Activated naive CD4-positive, alpha-beta T cell treated with anti-CD3 and anti-CD28 coated beads for 36 hours (primary cell): ENCODE results near the gene PLD5. TPM values are rescaled to one million over a fixed set of nuclear protein-coding genes. Genes with fewer than 3 reads are reported as not detected.
"Not testable (repeated sequence)": the region's sequence is repeated elsewhere in the genome, so short reads cannot be mapped to it uniquely, and the experiment has no call there.

Experiments
- CTCF ChIA-PET: fragments of 350-600 bp; sonication (Branson Sonifier 250); formaldehyde crosslinking; loops from one replicate; lab custom pipeline; 2021; ENCODE audit warnings: antibody characterized with exemption; lab: Charles Lee
- DNase-seq: peaks from one replicate; pipeline ENCODE4 v3.0.0-alpha.2; 2020
- H3K27ac Mint-ChIP-seq: one replicate; pipeline ENCODE4 v1.8.0; 2021; ENCODE audit warnings: mild to moderate bottlenecking, mixed read lengths
- H3K27me3 Mint-ChIP-seq: one replicate; pipeline ENCODE4 v1.8.0; 2021; ENCODE audit warnings: low read depth, mixed read lengths
- H3K36me3 Mint-ChIP-seq: one replicate; pipeline ENCODE4 v1.8.0; 2021; ENCODE audit warnings: low read depth, mixed read lengths
- H3K4me1 Mint-ChIP-seq: one replicate; pipeline ENCODE4 v1.8.0; 2021; ENCODE audit warnings: low read depth, mixed read lengths
- H3K4me3 Mint-ChIP-seq: one replicate; pipeline ENCODE4 v1.8.0; 2021; ENCODE audit warnings: mild to moderate bottlenecking, moderate library complexity, mixed read lengths
- H3K9me3 Mint-ChIP-seq: one replicate; pipeline ENCODE4 v1.8.0; 2021; ENCODE audit warnings: mixed read lengths
- intact Hi-C: fragments of 100-400 bp; cut with micrococcal nuclease; formaldehyde crosslinking; loops from one replicate; pipeline ENCODE4 v1.15.1; 2023
- total RNA-seq, 2 experiments: library from RNA; stranded (reverse); gene quantifications; one replicate each; pipeline ENCODE4 v1.2.3, GENCODE V29; 2021

The PLD5 gene
- total RNA-seq, 2 experiments from 2014 or later: not detected

GRCh38 chr1:242086706-242087105 lies 437.8 kb downstream of the PLD5 start:
- Mint-ChIP-seq H3K4me3 (no peak overlapping the region), H3K36me3 (no peaks in the 10 kb centered on the region), H3K4me1 (no peaks in the 10 kb centered on the region), H3K9me3 (no peaks in the 10 kb centered on the region), H3K27ac (no peak overlapping the region), H3K27me3 (peaks cover 3% of the 10 kb centered on the region)
- CTCF ChIA-PET: no interaction called here
- intact Hi-C loops: no loop called here
- no peak for DNase-seq

- no peaks in the 10 kb centered on the region for H3K36me3 Mint-ChIP-seq
- CTCF ChIA-PET: no interaction called here
- no peaks in the 10 kb centered on the region for H3K4me1 Mint-ChIP-seq
- no peaks in the 10 kb centered on the region for H3K9me3 Mint-ChIP-seq
- intact Hi-C loops: no loop called here
- no peak for DNase-seq
- no peak overlapping the region for H3K27ac Mint-ChIP-seq
- H3K27me3 Mint-ChIP-seq: peaks cover 3% of the 10 kb centered on the region
- no peak overlapping the region for H3K4me3 Mint-ChIP-seq
Observed at GRCh38 chr1:242086093-242086492, 438.4 kb downstream of the PLD5 start.

GRCh38 chr1:242083742-242084141 lies 440.8 kb downstream of the PLD5 start:
- CTCF ChIA-PET: interaction anchor here (0.5 kb wide), 1 partner anchor 291 kb away, joined by 4 read pairs; no protein-coding TSS in a partner anchor
- Mint-ChIP-seq H3K36me3 (no peaks in the 10 kb centered on the region), H3K27ac (no peak overlapping the region), H3K9me3 (no peaks in the 10 kb centered on the region), H3K4me3 (no peak overlapping the region), H3K27me3 (peaks cover 3% of the 10 kb centered on the region), H3K4me1 (no peaks in the 10 kb centered on the region)
- no peak for DNase-seq
- intact Hi-C loops: no loop called here

- H3K4me3 Mint-ChIP-seq: no peak overlapping the region
- H3K27me3 Mint-ChIP-seq: peaks cover 3% of the 10 kb centered on the region
- intact Hi-C loops: no loop called here
- no peak for DNase-seq
- no peak overlapping the region for H3K27ac Mint-ChIP-seq
- no peaks in the 10 kb centered on the region for H3K4me1 Mint-ChIP-seq
- H3K36me3 Mint-ChIP-seq: no peaks in the 10 kb centered on the region
- CTCF ChIA-PET: no interaction called here
- no peaks in the 10 kb centered on the region for H3K9me3 Mint-ChIP-seq
Observed at GRCh38 chr1:242081446-242081845, 443.1 kb downstream of the PLD5 start.

GRCh38 chr1:242065813-242066212 lies 458.7 kb downstream of the PLD5 start:
- intact Hi-C loops: no loop called here
- CTCF ChIA-PET: no interaction called here
- H3K9me3 Mint-ChIP-seq: no peaks in the 10 kb centered on the region

GRCh38 chr1:242062271-242062670 lies 462.2 kb downstream of the PLD5 start:
- Mint-ChIP-seq H3K9me3 (no peaks in the 10 kb centered on the region), H3K27me3 (peaks cover 2% of the 10 kb centered on the region), H3K4me1 (no peaks in the 10 kb centered on the region), H3K27ac (no peak overlapping the region), H3K4me3 (no peak overlapping the region), H3K36me3 (no peaks in the 10 kb centered on the region)
- intact Hi-C loops: no loop called here
- DNase-seq: no peak
- CTCF ChIA-PET: no interaction called here

More at GRCh38 chr1:242065813-242066212, 458.7 kb downstream of the PLD5 start:
- H3K4me3 Mint-ChIP-seq: no peak overlapping the region
- DNase-seq: no peak
- H3K36me3 Mint-ChIP-seq: no peaks in the 10 kb centered on the region
- peaks cover 5% of the 10 kb centered on the region for H3K27me3 Mint-ChIP-seq
- H3K27ac Mint-ChIP-seq: no peak overlapping the region
- H3K4me1 Mint-ChIP-seq: no peaks in the 10 kb centered on the region

- Mint-ChIP-seq H3K36me3 (no peaks in the 10 kb centered on the region), H3K4me3 (no peak overlapping the region), H3K4me1 (no peaks in the 10 kb centered on the region), H3K9me3 (no peaks in the 10 kb centered on the region), H3K27ac (no peak overlapping the region), H3K27me3 (peaks cover 4% of the 10 kb centered on the region)
- CTCF ChIA-PET: no interaction called here
- intact Hi-C loops: no loop called here
- DNase-seq: no peak
Observed at GRCh38 chr1:242059976-242060375, 464.5 kb downstream of the PLD5 start.

- intact Hi-C loops, H3K4me1 Mint-ChIP-seq, H3K4me3 Mint-ChIP-seq, H3K9me3 Mint-ChIP-seq, DNase-seq, H3K27ac Mint-ChIP-seq, CTCF ChIA-PET, H3K27me3 Mint-ChIP-seq, H3K36me3 Mint-ChIP-seq: not testable (repeated sequence)
Observed at GRCh38 chr1:242058582-242058981, 465.9 kb downstream of the PLD5 start.

GRCh38 chr1:242058181-242058580 lies 466.3 kb downstream of the PLD5 start:
- H3K27ac Mint-ChIP-seq, DNase-seq, H3K9me3 Mint-ChIP-seq, H3K27me3 Mint-ChIP-seq, CTCF ChIA-PET, intact Hi-C loops, H3K4me1 Mint-ChIP-seq, H3K36me3 Mint-ChIP-seq, H3K4me3 Mint-ChIP-seq: not testable (repeated sequence)

- no peaks in the 10 kb centered on the region for H3K36me3 Mint-ChIP-seq
- peaks cover 10% of the 10 kb centered on the region for H3K27me3 Mint-ChIP-seq
- CTCF ChIA-PET: no interaction called here
- H3K4me1 Mint-ChIP-seq: no peaks in the 10 kb centered on the region
- no peaks in the 10 kb centered on the region for H3K9me3 Mint-ChIP-seq
- DNase-seq: no peak
- intact Hi-C loops: no loop called here
- H3K27ac Mint-ChIP-seq: no peak overlapping the region
- no peak overlapping the region for H3K4me3 Mint-ChIP-seq
Observed at GRCh38 chr1:242057745-242058115, 466.8 kb downstream of the PLD5 start.

GRCh38 chr1:242056988-242057744 lies 467.3 kb downstream of the PLD5 start:
- Mint-ChIP-seq H3K27me3 (peaks cover 10% of the 10 kb centered on the region), H3K9me3 (no peaks in the 10 kb centered on the region), H3K27ac (no peak overlapping the region), H3K4me3 (no peak overlapping the region), H3K36me3 (no peaks in the 10 kb centered on the region), H3K4me1 (no peaks in the 10 kb centered on the region)
- DNase-seq: no peak
- CTCF ChIA-PET: no interaction called here
- intact Hi-C loops: no loop called here

- Mint-ChIP-seq H3K27ac (no peak overlapping the region), H3K27me3 (peaks cover 10% of the 10 kb centered on the region), H3K36me3 (no peaks in the 10 kb centered on the region), H3K4me3 (no peak overlapping the region), H3K4me1 (no peaks in the 10 kb centered on the region), H3K9me3 (no peaks in the 10 kb centered on the region)
- CTCF ChIA-PET: interaction anchor here (0.6 kb wide), 1 partner anchor 868 kb away, joined by 3 read pairs; no protein-coding TSS in a partner anchor
- DNase-seq: no peak
- intact Hi-C loops: no loop called here
Observed at GRCh38 chr1:242055749-242056320, 468.7 kb downstream of the PLD5 start.

GRCh38 chr1:242043165-242043564 lies 481.3 kb downstream of the PLD5 start:
- H3K4me1 Mint-ChIP-seq: no peaks in the 10 kb centered on the region
- peaks cover 4% of the 10 kb centered on the region for H3K9me3 Mint-ChIP-seq
- DNase-seq: no peak
- intact Hi-C loops: no loop called here
- H3K4me3 Mint-ChIP-seq: no peak overlapping the region
- CTCF ChIA-PET: no interaction called here
- no peaks in the 10 kb centered on the region for H3K27me3 Mint-ChIP-seq
- H3K27ac Mint-ChIP-seq: no peak overlapping the region
- H3K36me3 Mint-ChIP-seq: no peaks in the 10 kb centered on the region
